ENCODE results near the gene LARP1B. TPM values are rescaled to one million over a fixed set of nuclear protein-coding genes. Genes with fewer than 3 reads are reported as not detected.

The LARP1B gene
- total and polyA plus RNA-seq, 2 of the 8 experiments (the other 6 are each of a cell fraction or from before 2014, with no cell fraction given): 10.6 to 47.0 TPM

GRCh38 chr4:128130621-128131020, 69.5 kb downstream of the LARP1B start:
- H3K9ac ChIP-seq (replicated peaks in 1 of 4; ENCODE audit: extremely low read depth in 1 of 4, low read depth in 3 of 4, low read length in 3 of 4): no peak overlapping the region
- ChIA-PET POLR2A (ENCODE audit: partially characterized antibody) (interaction anchor here (1.6 kb wide), 1 partner anchor 11 kb away, joined by 3 read pairs; no protein-coding TSS in a partner anchor), CTCF (ENCODE audit: partially characterized antibody) (interaction anchor here (1.1 to 2.2 kb wide), 2 partner anchors 21 to 62 kb away, joined by 4 to 5 read pairs; no protein-coding TSS in a partner anchor)
- H3K27me3 ChIP-seq (replicated peaks in 1 of 4; ENCODE audit: control insufficient read depth in 3 of 4, extremely low read depth in 1 of 4, insufficient read depth in 3 of 4, low read length in 3 of 4): no peaks in the 10 kb centered on the region
- no peaks in the 10 kb centered on the region for H3K4me1 ChIP-seq (replicated peaks in 1 of 4; ENCODE audit: control insufficient read depth in 3 of 4, insufficient read depth in 4 of 4, low read length in 3 of 4)
- H3K14ac ChIP-seq (ENCODE audit: insufficient read length): no peak overlapping the region
- no peak overlapping the region for H3K27ac ChIP-seq (ENCODE audit: low read depth, low read length)
- H4K91ac ChIP-seq (replicated peaks; ENCODE audit: insufficient read length, low read length): no peak overlapping the region
- no peak overlapping the region for H2AK5ac ChIP-seq (ENCODE audit: low read depth, low read length)
- no peaks in the 10 kb centered on the region for H3K79me2 ChIP-seq (ENCODE audit: control insufficient read depth in 1 of 2, insufficient read depth in 2 of 2, low read length in 2 of 2)
- H3K36me3 ChIP-seq (ENCODE audit: control insufficient read depth in 2 of 4, insufficient read depth in 4 of 4, low read length in 3 of 4): peaks cover 0 to 3% (median 0%) of the 10 kb centered on the region in 4 experiments; a peak in 1 of 8 replicates
- no peak overlapping the region for H3K23ac ChIP-seq (ENCODE audit: insufficient read length)
- H2BK12ac ChIP-seq (ENCODE audit: low read depth, low read length): no peak overlapping the region
- no peak overlapping the region for H3K56ac ChIP-seq (replicated peaks; ENCODE audit: insufficient read length, low read depth, low read length)
- no peak overlapping the region for H3K18ac ChIP-seq (ENCODE audit: extremely low read depth, low read length)
- 90% methylated on average over 3 of the region's 3 CpGs; no CpG with 5 or more reads in 1 of the 2 experiments for WGBS, 2 experiments (ENCODE audit: extremely low coverage in 1 of 2, insufficient coverage in 1 of 2, insufficient read length in 1 of 2, insufficient replicate concordance in 2 of 2, low coverage in 1 of 2, low lambda C conversion rate in 2 of 2, missing lambda C conversion rate in 1 of 2)
- DNase-seq (ENCODE audit: low read depth in 1 of 2, low spot score in 2 of 2): no peak
- H2BK120ac ChIP-seq (replicated peaks; ENCODE audit: low read depth, low read length): no peak overlapping the region
- H2BK15ac ChIP-seq (ENCODE audit: low read length): no peak overlapping the region
- H3K4me3 ChIP-seq (ENCODE audit: extremely low read depth in 1 of 4, insufficient read depth in 2 of 4, low read depth in 3 of 4, low read length in 4 of 4): no peak overlapping the region
- no peaks in the 10 kb centered on the region for H4K20me1 ChIP-seq (replicated peaks in 1 of 2; ENCODE audit: control insufficient read depth in 1 of 2, insufficient read depth in 2 of 2, low read length in 2 of 2)
- no peak overlapping the region for H3K4me2 ChIP-seq (ENCODE audit: insufficient read depth in 1 of 2, low read depth in 2 of 2, low read length in 2 of 2)
- H3K79me1 ChIP-seq (ENCODE audit: low read depth, low read length): no peaks in the 10 kb centered on the region
- no peak overlapping the region for H2BK5ac ChIP-seq (ENCODE audit: low read depth, low read length)
- no peak overlapping the region for H3K4ac ChIP-seq (replicated peaks; ENCODE audit: insufficient read length, low read depth, low read length)
- H4K8ac ChIP-seq (ENCODE audit: extremely low read depth, insufficient read depth, low read length): no peak overlapping the region
- H3K9me3 ChIP-seq (ENCODE audit: insufficient read depth in 2 of 2, low read depth in 1 of 2, low read length in 1 of 2): no peaks in the 10 kb centered on the region
- no peak overlapping the region for H2AFZ ChIP-seq (ENCODE audit: low read length)
- FAIRE-seq: no peak
- H2BK20ac ChIP-seq (ENCODE audit: low read length): no peak overlapping the region
- H3K23me2 ChIP-seq (ENCODE audit: low read depth, low read length): no peaks in the 10 kb centered on the region
- no peak overlapping the region for H4K5ac ChIP-seq (ENCODE audit: insufficient read length, low read depth, low read length)
- TF ChIP-seq SAP30 (IDR thresholded peaks at IDR 0.05; ENCODE audit: insufficient read depth, insufficient replicate concordance, low read length) (no peak), CBX5 (IDR thresholded peaks at IDR 0.05; ENCODE audit: low read depth, low read length) (no peak), POLR2A (IDR thresholded peaks at IDR 0.05; ENCODE audit: control extremely low read depth in 1 of 2, low read depth in 2 of 2, low read length in 2 of 2) (no peak), JUN (IDR thresholded peaks at IDR 0.05; ENCODE audit: low read depth, low read length) (no peak), NRF1 (IDR thresholded peaks at IDR 0.05; ENCODE audit: low read depth, low read length) (no peak), CREB1 (IDR thresholded peaks at IDR 0.05) (no peak), TEAD4 (IDR thresholded peaks at IDR 0.05; ENCODE audit: low read depth, low read length) (no peak), TCF12 (IDR thresholded peaks at IDR 0.05; ENCODE audit: low read depth, low read length) (no peak), ATF3 (IDR thresholded peaks at IDR 0.05; ENCODE audit: insufficient read depth, low read depth, low read length) (no peak), SIN3A (conservative IDR thresholded peaks at IDR 0.05 in 1 of 2, IDR thresholded peaks at IDR 0.05 in 1 of 2; ENCODE audit: low read depth in 1 of 2, low read length in 2 of 2) (no peak), BRCA1 (IDR thresholded peaks at IDR 0.05; ENCODE audit: low read depth, low read length) (no peak), JUND (IDR thresholded peaks at IDR 0.05; ENCODE audit: low read length) (no peak), SIRT6 (IDR thresholded peaks at IDR 0.05; ENCODE audit: low read length) (no peak), CHD1 (IDR thresholded peaks at IDR 0.05; ENCODE audit: low read depth, low read length) (no peak), BACH1 (IDR thresholded peaks at IDR 0.05; ENCODE audit: low read length) (no peak), SRF (IDR thresholded peaks at IDR 0.05; ENCODE audit: low read depth, low read length) (no peak)

All from H1 (cell line).